Brain microvascular endothelial cell (primary cell): ENCODE data around the gene PPP3CA.

Source experiments
- DNase-seq: peaks from one replicate; pipeline ENCODE4 v3.0.0-alpha.2; 2020
- H3K27ac ChIP-seq: fragments of 250-450 bp; sonication (Bioruptor Pico); 2 replicates; pipeline ENCODE4 v1.5.1; 2020; ENCODE audit warnings: mild to moderate bottlenecking, moderate library complexity
- H3K27me3 ChIP-seq: fragments of 250-450 bp; sonication (Bioruptor Pico); replicated peaks from 2 replicates; pipeline ENCODE4 v1.5.1; 2020; ENCODE audit warnings: mild to moderate bottlenecking
- H3K36me3 ChIP-seq: fragments of 250-450 bp; sonication (Bioruptor Pico); replicated peaks from 2 replicates; pipeline ENCODE4 v1.5.1; 2020; ENCODE audit warnings: mild to moderate bottlenecking
- H3K4me3 ChIP-seq: 2 replicates; pipeline ENCODE4 v1.5.1; 2011; ENCODE audit warnings: low read depth, mild to moderate bottlenecking, control low read depth, low read length, moderate library complexity
- in situ Hi-C: cut with HindIII; loops from 2 replicates; pipeline ENCODE4 v1.10.0; 2017; ENCODE audit warnings: low sequenced_read_pairs, low pct_ligation_motif_present
- TF ChIP-seq, protein P1 (sequence below): IDR thresholded peaks from 2 replicates; pipeline ENCODE4 v1.5.1; 2011; ENCODE audit warnings: low read depth, mild to moderate bottlenecking, moderate library complexity, low read length, control low read depth, inconsistent platforms; ENCODE audit errors: missing control alignments

PPP3CA gene

DNA sequence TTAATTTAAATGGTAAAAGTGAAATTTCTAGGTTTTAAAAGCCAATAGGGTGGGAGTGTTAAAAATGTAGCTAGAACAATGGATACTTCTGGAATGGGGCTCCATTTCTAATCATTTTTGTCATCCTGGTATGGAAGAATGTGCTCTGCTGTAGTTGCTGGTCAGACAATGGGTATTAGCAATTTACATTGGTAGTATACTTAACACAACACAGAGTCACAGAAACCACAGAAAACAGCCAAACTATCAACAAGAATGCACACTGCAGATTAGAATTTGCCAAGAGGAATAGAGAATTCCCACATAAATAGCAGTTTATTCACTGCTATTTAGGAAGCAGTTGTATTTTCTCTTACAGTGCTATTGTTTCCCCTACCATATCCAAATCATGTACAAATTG, 319.6 kb downstream of the PPP3CA start:
- TF ChIP-seq, protein P1, sequence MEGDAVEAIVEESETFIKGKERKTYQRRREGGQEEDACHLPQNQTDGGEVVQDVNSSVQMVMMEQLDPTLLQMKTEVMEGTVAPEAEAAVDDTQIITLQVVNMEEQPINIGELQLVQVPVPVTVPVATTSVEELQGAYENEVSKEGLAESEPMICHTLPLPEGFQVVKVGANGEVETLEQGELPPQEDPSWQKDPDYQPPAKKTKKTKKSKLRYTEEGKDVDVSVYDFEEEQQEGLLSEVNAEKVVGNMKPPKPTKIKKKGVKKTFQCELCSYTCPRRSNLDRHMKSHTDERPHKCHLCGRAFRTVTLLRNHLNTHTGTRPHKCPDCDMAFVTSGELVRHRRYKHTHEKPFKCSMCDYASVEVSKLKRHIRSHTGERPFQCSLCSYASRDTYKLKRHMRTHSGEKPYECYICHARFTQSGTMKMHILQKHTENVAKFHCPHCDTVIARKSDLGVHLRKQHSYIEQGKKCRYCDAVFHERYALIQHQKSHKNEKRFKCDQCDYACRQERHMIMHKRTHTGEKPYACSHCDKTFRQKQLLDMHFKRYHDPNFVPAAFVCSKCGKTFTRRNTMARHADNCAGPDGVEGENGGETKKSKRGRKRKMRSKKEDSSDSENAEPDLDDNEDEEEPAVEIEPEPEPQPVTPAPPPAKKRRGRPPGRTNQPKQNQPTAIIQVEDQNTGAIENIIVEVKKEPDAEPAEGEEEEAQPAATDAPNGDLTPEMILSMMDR: no peak
- Histone ChIP-seq H3K27ac (no peak overlapping the region), H3K36me3 (peaks cover 4% of the 10 kb centered on the region), H3K4me3 (no peak overlapping the region), H3K27me3 (no peaks in the 10 kb centered on the region)
- in situ Hi-C loops: no loop called here
- DNase-seq: no peak

DNA sequence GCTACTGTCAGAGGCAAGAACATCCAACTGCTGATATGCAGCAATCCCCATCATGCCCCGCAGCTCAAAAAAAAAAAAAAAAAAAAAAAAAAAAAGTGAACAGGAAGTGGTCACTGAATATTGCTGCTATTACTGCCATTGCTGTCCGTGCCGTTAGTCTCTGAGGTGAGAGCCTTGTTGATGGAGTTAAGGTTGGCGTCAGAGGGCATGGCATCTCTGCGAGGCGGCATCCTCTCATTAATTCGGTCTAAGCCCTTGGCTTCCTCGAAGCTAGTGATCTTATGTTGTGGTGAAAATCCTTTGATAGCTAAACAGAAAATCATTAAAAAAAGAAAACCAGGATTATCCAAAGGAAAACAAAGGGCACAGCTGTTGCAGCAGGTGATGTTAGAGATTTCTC, 321.6 kb downstream of the PPP3CA start:
- no peaks in the 10 kb centered on the region for H3K36me3 ChIP-seq
- TF ChIP-seq, protein P1: no peak
- no peak for DNase-seq
- no peak overlapping the region for H3K27ac ChIP-seq
- no peak overlapping the region for H3K4me3 ChIP-seq
- H3K27me3 ChIP-seq: no peaks in the 10 kb centered on the region
- in situ Hi-C loops: no loop called here

DNA sequence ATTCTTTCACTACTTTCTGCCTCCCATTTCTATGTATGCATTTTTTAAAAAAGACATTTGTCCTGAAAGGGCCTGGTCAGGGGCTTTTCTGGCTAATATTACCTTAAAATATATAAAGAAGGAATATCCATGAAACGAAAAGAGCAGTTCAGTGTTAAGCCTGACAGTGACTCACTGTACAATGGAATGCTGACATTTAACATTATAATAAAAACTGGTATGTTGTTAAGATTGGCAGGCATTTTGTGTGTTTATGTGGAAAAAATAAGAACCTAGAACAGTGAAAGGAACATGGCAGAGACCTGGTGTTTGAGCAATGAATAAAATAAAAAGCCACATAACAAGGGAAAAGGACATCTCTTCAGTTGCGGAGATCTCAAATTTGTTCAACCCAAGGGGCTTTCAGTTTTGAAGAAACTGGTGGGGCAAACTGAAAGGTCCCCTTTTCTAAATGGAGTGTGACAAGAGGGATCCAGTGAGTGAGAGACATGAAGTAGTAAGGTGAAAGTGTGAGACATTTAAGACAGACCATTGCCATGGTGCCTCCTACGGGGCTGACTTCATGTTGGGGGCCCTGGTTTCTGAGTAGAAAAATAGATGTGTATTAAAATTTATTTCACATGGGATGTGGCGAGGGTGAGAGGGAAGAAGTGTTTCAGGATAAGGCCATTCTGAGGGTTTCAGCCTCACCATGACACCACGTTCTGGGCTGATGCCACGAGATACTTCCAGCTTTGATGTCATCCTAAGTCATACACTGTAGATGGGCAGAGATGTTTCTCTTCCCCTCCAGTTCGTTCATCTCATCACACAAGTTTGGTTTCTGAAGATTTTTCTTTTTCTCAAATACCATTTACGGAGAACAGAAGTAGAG, 324.9 kb downstream of the PPP3CA start:
- in situ Hi-C loops: no loop called here
- H3K27me3 ChIP-seq: no peaks in the 10 kb centered on the region
- H3K36me3 ChIP-seq: no peaks in the 10 kb centered on the region
- TF ChIP-seq, protein P1: no peak
- no peak overlapping the region for H3K4me3 ChIP-seq
- H3K27ac ChIP-seq: peak overlapping the region; percentile 10
- DNase-seq: no peak

DNA sequence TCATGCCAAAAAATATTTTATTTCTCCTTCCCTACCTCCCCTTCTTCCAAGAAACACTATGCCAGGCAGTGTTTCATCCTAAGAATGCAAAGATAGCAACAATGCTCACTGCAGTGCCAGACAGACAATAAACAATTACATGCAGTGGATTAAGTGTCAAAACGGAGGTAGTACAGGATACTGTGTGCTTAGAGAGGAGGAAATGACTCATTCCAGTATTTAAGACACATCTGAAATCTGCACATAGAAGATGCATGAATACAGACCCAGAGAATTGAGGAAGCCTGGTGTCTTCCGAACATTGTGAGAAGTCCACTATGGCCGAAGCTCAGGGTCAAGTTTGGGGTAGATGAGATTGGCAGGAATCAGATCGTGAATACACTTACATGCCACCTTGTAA, 326.4 kb downstream of the PPP3CA start:
- peak; percentile 32 for DNase-seq
- in situ Hi-C loops: no loop called here
- H3K4me3 ChIP-seq: no peak overlapping the region

DNA sequence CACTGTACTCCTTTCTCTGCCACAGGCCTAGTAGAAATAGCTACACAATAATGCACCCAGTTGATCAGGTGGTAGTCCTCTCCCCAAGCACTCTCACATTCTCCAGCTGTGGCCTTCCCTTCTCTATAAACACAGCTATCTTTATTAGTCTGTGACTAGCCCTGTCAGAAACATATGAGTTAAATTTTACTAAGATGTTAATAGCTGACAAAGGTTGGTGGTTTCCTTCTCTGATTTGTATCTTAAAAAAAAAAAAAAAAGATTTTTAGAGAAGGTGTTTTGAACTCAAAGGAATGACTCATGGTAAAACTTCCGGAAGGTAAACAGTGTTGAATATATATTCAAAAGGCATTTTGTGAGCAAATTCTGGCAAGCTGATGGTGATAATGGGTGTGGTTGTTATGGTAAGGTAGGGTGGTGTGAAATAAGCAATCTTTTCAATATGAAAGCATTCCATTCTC, 327.4 kb downstream of the PPP3CA start:
- H3K27ac ChIP-seq: no peak overlapping the region
- H3K4me3 ChIP-seq: no peak overlapping the region
- no peak for DNase-seq
- no peaks in the 10 kb centered on the region for H3K27me3 ChIP-seq
- TF ChIP-seq, protein P1: no peak
- in situ Hi-C loops: no loop called here
- H3K36me3 ChIP-seq: no peaks in the 10 kb centered on the region

More for the DNA sequence above, 326.4 kb downstream of the PPP3CA start:
- H3K36me3 ChIP-seq: no peaks in the 10 kb centered on the region
- H3K27me3 ChIP-seq: no peaks in the 10 kb centered on the region
- TF ChIP-seq, protein P1: no peak
- no peak overlapping the region for H3K27ac ChIP-seq
